ENCODE results near the gene FAM222A. TPM values are rescaled to one million over a fixed set of nuclear protein-coding genes. Genes with fewer than 3 reads are reported as not detected.

The FAM222A gene
- total RNA-seq, 4 donors from 2014 or later = 0.54 to 3.7 (median 0.92) TPM

DNA sequence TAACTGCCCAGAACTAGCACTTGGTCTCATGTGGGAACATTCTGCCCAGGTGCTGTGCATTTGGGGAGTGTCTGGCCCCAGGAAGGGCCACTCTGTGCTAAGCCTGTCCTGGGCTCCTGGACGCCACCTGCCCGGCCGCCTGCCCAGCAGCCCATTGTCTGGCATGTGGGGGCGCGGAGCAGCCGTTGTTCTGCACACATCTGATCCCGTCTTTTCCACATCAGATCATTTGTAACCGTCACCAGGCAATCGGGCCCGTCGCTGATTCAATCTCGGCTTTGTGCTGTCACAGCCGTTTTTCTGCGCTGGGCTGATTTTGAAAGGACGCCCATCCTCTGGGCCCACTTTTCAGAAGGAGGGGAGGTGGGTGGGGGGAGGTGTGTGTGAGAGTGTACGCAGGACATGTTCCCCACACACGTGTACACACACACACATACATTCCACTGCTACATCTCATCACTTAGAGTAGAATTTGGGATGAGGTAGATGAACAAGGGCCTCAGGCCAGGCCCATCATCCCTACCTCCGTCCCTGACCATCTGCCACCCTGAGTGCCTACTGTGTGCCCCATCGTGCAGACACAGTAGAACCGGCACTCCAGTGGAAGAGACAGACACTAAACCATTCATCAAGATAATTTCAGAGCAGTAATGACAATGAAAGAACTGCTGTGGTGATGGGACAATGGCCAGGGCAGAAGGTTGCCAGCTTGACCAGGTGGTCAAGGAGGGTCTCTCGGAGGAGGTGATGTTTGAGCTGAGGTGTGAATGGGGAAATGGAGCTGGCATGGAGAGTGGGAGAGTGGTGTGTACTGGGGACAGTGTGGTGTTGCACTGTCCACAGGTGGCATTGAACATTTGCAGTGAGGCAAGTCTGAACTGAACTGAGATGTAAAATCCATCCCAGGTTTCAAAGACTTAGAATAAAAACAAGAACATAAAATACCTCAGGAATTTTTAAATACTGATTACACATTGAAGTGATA, 19.0 kb downstream of the FAM222A start:
- Histone ChIP-seq H3K27ac (no peak overlapping the region), H3K4me1 (no peaks in the 10 kb centered on the region), H3K4me3 (no peak overlapping the region), H3K27me3 (peaks cover 39% of the 10 kb centered on the region), H3K36me3 (no peaks in the 10 kb centered on the region), H3K9me3 (no peaks in the 10 kb centered on the region)
- 62 to 79% methylated on average over 7 to 14 of the region's 21 CpGs for WGBS, 2 donors (ENCODE audit: low coverage in 1 of 2)
- ATAC-seq = no peak
- TF ChIP-seq EP300 (IDR thresholded peaks at IDR 0.05) = no peak
- no peak for TF ChIP-seq POLR2A (IDR thresholded peaks at IDR 0.05)
- TF ChIP-seq CTCF (IDR thresholded peaks at IDR 0.05) = no peak
- TF ChIP-seq POLR2AphosphoS5 (IDR thresholded peaks at IDR 0.05) = no peak

- WGBS, 2 donors (ENCODE audit: low coverage in 1 of 2) = 24 to 26% methylated on average over 12 to 14 of the region's 22 CpGs
- TF ChIP-seq EP300 (IDR thresholded peaks at IDR 0.05) = no peak
- TF ChIP-seq POLR2A (IDR thresholded peaks at IDR 0.05) = no peak
- H3K27me3 ChIP-seq = peaks cover 50% of the 10 kb centered on the region
- H3K4me3 ChIP-seq = no peak overlapping the region
- no peak for ATAC-seq
- H3K27ac ChIP-seq = no peak overlapping the region
- no peaks in the 10 kb centered on the region for H3K4me1 ChIP-seq
- H3K36me3 ChIP-seq = no peaks in the 10 kb centered on the region
- H3K9me3 ChIP-seq = no peaks in the 10 kb centered on the region
Measured at GRCh38 chr12:109734219-109735000, 20.8 kb downstream of the FAM222A start.

- ATAC-seq = no peak
- H3K36me3 ChIP-seq = no peaks in the 10 kb centered on the region
- H3K9me3 ChIP-seq = no peaks in the 10 kb centered on the region
- peaks cover 50% of the 10 kb centered on the region for H3K27me3 ChIP-seq
- WGBS, 2 donors (ENCODE audit: low coverage in 1 of 2) = 50 to 73% methylated on average over 3 to 7 of the region's 12 CpGs
- H3K27ac ChIP-seq = no peak overlapping the region
- no peaks in the 10 kb centered on the region for H3K4me1 ChIP-seq
- no peak overlapping the region for H3K4me3 ChIP-seq
- TF ChIP-seq EP300 (IDR thresholded peaks at IDR 0.05) (no peak), POLR2AphosphoS5 (IDR thresholded peaks at IDR 0.05) (no peak), POLR2A (IDR thresholded peaks at IDR 0.05) (no peak), CTCF (IDR thresholded peaks at IDR 0.05) (no peak)
Measured at GRCh38 chr12:109735051-109735521, 21.5 kb downstream of the FAM222A start.

DNA sequence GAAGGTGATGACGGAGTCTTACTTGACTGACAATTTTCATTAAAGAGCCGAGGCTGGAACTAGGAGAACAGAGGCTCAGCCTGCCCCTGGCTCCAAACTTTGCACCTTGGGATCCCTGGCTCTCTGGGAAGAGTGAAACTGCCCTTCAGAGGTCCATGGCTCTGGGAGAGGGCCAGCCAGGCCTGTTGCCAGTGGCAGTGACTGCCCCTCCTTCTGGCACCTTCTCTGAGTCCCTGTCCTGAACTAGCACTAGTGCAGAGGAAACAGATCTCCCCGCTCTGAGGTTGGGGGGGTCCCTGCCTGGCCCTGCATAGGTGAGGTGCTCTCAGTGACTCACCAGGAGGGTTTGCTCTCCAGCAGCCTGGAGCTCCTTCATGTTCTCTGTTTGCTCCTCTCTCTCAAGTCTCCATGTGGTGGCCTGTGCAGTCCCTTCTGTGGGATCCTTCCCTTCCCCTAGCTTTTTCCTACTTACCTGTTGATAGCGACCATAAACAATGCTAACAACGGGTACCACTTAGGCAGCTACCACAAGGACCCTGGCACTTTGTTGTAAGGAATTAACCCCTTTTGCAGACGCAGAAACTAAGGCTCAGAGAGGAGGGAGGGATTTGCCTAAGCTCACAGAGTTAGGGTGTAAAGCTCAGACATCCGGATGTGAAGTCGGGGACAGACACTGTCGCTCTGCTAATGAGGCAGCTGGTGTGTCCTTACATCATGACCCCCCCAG, 22.4 kb downstream of the FAM222A start:
- H3K27ac ChIP-seq = no peak overlapping the region
- H3K4me1 ChIP-seq = no peaks in the 10 kb centered on the region
- no peaks in the 10 kb centered on the region for H3K9me3 ChIP-seq
- no peaks in the 10 kb centered on the region for H3K36me3 ChIP-seq
- no peak for ATAC-seq
- H3K27me3 ChIP-seq = peaks cover 57% of the 10 kb centered on the region
- TF ChIP-seq POLR2A (IDR thresholded peaks at IDR 0.05) (no peak), EP300 (IDR thresholded peaks at IDR 0.05) (no peak)
- WGBS, 2 donors (ENCODE audit: low coverage in 1 of 2) = 30 to 70% methylated on average over 2 to 4 of the region's 9 CpGs
- no peak overlapping the region for H3K4me3 ChIP-seq

- WGBS, 2 donors (ENCODE audit: low coverage in 1 of 2) = 28 to 42% methylated on average over 2 to 3 of the region's 12 CpGs
- ATAC-seq = no peak
Measured at GRCh38 chr12:109736552-109737108, 23.0 kb downstream of the FAM222A start.

More at GRCh38 chr12:109736552-109737108, 23.0 kb downstream of the FAM222A start:
- Histone ChIP-seq H3K36me3 (no peaks in the 10 kb centered on the region), H3K4me3 (no peak overlapping the region), H3K4me1 (no peaks in the 10 kb centered on the region), H3K27me3 (peaks cover 57% of the 10 kb centered on the region), H3K27ac (no peak overlapping the region), H3K9me3 (no peaks in the 10 kb centered on the region)
- TF ChIP-seq POLR2A (IDR thresholded peaks at IDR 0.05) = no peak
- no peak for TF ChIP-seq CTCF (IDR thresholded peaks at IDR 0.05)
- no peak for TF ChIP-seq EP300 (IDR thresholded peaks at IDR 0.05)
- TF ChIP-seq POLR2AphosphoS5 (IDR thresholded peaks at IDR 0.05) = no peak

All from gastroesophageal sphincter (tissue), 4 donors.